NCI-H2107 (cell line): ENCODE results near the gene TIMP3.

Source experiments
- DNase-seq: peaks from one replicate; lab custom pipeline; 2025; lab: John Stamatoyannopoulos, UW

Gene TIMP3

DNA sequence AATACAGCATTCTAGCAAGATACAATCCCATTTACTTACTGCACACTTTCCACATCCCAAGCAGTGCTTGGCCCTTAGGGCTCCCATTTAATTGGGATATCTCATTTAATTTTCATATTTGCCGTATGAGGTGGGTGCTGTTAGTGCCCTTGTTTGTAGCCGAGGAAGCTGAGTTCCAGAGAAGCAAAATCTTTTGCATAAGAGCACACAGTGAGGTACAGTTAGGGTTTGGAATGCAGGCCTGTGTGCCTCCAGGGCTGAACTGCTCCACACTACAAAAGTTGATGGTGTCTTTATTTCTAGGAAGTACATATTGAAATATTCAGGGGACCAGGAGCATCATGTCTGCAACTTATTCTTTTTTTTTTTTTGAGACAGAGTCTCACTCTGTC lies 15.5 kb upstream of the TIMP3 start:
- no peak for DNase-seq

DNA sequence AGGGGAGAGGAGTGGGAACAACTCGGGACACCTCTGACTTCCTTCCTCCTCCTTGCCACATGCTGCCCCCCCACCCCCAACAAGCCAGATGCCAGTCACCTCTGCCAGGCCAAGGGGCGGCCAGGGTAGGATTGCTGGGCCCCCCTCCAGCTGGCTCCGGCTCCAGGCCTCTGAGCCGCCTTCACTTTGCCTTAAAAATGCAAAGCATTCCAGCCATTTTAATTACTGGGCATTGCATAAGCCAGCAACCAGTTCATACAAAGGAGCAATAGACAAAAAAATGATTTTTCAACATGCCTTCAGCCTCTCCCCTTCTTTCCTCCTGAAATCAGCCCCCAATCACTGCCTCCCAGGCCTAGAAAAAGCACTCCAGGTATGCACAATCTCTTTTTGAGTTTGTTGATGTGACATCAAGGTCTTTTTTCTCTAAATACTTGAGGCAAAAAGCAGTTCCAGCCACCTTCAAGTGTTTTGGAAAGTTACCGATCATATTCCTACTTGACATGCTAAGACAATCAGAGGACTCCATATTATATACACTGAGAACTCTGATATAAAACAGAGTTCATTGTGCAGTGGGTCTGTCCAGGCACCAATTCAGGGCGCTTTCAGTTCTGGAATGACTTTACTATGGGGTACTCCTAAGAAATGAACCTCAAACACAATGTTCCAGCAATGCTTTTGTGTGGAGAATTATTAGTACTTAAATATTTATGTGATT lies 12.4 kb upstream of the TIMP3 start:
- no peak for DNase-seq

DNA sequence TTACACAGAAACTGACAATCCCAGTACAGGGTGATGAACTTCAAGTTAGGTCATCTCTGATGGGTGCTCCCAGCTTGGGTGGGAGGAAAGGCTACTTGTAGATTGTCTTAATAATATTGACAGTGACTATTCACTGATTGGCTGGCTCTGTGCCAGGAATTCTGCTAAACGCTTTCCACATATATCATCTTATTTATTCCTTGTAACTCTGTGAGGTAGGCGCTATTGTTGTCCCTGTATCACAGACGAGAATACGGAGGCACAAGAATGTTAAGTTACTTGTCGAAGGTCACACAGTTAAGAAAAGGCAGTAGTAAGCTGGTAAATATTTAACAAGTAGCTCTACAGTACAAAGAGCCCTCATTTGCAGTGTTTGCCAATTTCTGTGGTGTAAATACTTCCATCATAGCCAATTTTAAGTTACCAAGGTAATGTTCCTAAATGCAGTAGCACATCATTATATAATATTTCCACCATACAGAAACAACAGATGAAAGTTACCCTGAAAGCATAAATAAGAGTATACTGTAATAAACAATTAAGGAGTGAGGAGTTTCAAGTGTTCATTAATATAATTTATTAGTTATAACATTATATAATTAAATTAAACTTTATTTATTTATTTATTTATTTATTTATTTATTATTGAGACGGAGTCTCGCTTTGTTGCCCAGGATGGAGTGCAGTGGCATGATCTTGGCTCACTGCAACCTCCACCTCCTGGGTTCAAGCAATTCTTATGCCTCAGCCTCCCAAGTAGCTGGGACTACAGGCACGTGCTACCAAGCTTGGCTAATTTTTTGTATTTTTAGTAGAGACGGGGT lies 11.5 kb upstream of the TIMP3 start:
- no peak for DNase-seq

DNA sequence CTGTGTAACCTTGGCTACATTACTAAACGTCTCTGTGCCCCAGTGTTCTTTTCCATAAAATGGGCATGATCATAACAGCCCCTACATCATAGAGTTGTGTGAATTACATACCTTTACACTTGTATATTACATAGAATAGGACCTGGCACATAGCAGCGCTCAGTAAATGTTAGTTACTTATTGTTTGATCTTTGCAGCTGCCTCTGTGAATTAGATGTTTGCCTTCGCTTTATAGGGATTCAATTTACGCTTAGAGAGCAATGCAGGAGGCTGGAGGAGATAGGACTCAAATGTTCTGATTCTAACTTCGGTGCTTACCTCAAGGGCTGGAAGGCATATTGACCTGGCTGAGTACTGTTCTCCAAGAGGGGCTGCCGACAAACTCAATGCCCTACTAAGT lies 10.4 kb upstream of the TIMP3 start:
- DNase-seq: no peak

DNA sequence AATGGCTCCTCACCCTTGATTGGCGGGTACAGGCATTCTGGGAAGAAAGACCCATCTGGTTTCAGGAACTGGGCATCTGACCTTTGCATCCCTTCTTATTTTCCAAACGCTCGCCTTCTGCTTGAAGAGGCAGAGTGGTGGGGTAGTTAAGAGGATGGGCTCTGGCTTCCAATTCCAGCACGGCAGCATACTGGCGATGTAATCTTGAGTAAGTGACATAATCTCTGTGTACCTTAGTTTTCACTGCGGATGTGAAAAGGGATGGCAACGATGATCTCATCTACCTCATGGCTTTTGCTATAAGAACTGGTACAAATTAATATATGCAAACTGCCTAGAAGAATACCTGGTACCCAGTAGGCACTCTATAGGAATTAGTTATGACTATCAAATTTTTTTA lies 10.0 kb upstream of the TIMP3 start:
- no peak for DNase-seq

DNA sequence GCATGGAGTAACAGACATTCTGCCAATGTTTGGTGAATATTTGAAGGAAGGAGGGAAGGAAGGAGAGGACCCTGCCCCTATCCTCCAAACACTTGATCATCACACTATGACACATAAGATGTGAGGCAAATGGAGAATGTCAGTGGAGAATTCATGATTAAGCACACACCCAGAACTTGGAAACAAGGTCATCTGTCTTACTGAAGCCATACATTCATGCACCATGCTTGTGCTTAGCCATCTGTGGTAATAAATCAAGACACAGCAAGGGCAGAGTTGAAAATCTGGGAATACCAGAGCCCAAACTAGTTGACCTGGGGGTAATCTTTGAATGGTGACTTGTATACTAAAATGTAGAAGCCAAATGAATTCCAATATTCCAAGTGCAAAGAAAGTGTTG lies 7.9 kb upstream of the TIMP3 start:
- DNase-seq: no peak

DNA sequence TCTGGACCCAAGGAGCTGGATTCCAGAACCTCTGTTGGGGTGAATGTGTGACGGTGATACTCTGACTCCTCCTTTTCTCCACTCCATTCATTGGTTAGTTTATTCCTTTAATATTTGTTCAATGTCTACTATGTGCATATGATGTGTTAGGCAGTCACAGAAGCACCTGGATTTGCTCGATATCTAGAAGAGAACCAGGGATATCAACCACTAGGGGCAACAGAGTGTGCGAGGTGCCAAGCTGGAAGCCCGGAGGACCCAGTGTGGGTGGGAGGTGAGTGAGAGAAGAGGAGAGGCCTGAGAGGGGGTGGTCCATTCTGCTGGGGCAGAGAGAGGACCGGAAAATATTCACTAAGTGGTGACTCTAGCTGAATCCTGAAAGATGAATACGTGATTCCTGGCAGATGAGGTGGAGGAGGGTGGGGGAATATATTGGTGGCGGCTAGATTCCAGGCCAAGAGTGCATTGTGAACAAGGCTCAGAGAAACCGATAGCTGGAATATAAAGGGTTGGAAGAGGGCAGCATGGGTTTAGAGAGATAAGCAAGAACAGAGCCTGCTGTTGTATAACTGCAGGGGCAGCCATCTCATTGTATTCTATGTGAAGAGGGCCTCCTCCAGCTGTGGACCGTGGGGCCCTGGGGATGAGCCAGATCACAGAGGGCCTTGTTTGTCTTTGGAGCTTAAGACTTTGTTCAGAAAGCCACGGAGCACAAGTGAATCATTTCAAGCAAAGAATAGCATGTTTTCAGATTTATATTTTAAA lies 6.9 kb upstream of the TIMP3 start:
- DNase-seq: no peak

DNA sequence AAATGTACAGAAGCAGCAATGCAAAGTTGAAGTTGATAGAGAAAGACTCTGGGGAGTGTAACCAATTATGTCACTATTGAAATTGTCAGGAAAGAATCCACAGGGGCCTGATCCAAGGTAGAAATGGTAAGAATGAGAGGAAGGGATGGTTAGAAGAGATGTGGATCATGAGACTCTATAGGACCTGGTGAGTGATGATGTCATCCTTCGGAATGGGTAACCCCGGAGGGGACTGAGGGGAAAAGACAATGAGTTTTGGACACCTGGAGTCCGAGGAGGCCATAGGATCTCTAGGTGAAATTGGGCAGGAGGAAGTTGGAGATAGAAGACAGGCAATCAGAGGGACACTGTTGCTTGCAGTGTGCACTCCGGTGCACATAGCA lies 6.3 kb upstream of the TIMP3 start:
- DNase-seq: no peak

DNA sequence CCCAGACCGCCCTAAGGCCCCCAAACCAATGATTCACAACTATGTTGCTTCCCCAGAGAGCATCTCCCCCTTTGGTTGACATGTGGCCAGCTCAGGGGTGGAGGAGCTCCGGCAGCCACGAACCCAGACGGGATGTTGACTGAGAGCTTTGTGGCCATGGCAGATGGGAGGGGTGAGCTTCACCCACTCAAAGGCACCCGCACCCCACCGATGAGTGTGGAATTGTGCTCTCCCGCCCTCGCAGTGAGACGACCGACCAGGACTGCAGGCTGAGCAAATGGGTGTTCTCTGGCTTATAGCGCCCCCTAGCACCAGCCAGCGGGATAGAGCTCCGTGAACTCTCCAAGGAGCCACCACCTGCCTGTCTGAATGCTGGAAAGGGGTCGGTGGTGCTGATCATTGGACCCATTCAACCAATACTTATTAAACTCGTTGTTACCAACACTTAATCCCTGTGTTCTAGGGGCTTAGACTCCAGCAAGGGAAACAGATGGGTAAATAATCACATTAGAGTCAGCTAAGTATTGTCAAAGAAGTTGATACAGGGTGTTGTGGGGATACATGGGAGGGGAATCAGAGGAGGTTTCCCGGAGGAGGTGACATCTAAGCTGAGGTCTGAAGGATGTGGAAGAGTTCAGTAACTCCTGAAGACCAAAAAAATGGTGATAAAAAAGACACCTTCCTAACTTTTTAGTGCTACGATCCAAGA lies 4.5 kb upstream of the TIMP3 start:
- no peak for DNase-seq

DNA sequence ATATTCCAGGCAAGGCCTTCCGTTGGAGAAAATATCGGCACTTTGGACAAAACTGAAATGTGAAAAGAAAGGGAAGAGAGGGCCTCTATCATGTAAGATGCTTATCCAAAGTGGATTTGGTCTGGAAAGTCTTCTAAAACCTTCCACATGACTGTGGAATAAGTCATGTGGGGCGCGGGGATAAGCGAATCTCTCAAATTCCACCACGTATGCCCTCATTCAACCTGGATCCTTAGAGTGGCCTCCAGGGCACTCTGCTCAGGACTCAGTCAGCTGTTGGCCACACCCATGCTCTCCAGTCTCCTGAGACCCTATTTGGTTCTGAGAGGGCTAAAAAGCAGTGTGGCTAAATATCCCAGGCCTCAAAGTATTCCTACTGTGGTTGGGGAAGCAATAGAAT lies 2.0 kb upstream of the TIMP3 start:
- no peak for DNase-seq

DNA sequence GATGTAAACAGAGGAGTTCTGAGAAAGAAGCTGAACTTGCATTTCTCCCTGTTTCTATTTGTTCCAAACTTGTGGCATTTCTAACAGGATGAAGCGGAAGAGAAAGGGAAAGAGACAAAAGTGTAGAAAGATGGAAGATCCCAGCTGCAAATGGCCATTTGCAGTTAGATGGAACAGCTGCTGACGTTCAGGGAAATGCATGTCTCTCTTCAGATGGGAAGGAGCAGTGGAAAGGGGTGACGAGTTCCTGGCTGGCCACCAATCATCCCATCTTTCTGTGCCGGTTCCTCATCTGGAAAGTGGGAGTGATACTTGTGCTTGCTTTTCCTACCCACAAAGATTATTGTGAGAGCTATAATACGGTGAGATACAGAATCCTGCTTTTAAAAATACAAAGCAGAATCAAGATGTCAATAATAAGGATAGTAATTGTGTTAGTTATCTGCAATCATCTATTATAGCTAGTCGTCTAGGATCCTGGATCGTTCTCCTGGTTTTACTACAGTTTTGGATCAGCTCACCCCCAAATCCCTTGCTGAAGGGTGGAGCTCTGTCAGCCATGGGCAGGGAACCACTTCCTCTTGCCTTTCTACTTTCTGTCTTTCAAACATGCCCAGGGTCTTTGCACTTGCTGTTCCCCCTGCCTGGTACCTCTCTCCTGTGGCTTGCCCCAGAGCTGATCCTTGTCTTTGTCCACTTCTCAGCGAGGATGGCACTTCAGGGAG lies 1.2 kb upstream of the TIMP3 start:
- no peak for DNase-seq

DNA sequence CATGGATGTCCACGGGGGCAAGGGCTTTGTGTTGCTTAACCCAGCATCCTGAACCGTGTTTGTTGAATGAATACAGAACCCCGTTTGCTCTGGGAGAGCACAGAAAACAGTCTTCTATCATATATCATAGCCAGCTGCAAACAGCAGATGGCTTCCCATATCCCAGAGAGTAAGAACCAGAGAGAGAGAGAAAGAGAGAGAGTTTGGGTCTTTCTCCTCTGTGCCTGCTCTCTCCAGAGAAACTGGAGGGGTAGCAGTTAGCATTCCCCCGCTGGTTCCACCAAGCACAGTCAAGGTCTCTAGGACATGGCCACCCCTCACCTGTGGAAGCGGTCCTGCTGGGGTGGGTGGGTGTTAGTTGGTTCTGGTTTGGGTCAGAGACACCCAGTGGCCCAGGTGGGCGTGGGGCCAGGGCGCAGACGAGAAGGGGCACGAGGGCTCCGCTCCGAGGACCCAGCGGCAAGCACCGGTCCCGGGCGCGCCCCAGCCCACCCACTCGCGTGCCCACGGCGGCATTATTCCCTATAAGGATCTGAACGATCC lies 440 bp upstream of the TIMP3 start:
- DNase-seq: no peak

DNA sequence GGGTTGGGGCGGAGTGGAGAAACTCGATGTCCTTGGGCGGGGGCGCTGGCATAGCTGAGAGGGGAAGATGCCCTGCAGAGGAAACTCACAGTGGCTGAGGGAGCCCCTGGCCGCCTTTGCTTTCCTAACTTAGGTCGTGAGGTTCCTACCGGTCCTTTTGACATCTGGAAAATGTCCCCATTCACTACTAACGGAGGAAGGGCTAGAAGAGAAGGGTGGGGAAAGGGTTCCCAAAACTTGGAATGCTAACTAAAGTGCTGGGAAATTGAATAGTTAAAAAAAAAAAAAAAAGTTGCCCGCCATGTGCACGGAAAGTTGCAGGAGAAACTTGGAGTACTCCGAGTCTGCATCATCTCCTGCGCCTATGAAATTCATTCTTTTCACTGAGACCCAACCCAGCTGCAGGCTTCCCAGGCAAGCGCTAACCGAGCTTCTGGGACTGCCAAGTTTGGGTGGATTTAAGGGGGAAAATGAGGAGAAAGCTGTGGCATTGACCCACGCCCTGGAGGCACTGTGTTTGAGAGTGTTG lies 796 bp downstream of the TIMP3 start:
- no peak for DNase-seq

DNA sequence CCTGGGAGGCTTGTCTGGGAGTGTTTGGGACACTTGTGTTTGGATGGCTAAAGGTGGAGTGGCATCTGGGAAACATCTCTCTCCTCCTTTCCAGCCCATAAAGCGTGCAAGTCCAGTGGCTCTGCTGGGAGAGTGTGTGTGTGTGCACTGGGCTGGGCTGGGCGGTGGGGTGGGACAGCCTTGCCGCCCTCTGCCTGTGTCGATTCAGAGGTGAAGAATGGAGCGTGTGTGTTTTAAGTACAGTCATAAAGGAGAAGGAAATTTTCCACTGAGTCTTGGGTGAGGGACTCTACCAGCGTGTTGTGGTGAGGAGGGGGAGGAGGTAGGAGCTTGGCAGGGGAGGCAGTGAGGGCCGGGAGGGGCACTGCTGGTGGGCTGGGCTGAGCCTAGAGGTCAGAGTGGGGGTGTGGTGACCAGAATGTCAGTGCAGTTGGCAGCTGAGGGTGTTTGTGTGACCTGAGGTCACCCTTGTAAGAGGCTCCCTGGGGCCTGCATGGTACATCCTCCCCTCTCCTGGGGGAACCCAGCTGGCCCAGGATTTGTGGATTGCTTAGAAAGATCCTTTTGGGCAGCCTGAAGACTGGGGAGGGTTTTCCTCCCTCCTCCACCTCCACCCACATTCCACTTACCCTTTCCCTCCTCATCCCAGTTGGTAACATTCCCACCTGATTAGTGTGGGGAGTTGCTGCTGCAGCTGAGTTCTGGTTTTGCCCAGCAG lies 1.7 kb downstream of the TIMP3 start:
- no peak for DNase-seq

DNA sequence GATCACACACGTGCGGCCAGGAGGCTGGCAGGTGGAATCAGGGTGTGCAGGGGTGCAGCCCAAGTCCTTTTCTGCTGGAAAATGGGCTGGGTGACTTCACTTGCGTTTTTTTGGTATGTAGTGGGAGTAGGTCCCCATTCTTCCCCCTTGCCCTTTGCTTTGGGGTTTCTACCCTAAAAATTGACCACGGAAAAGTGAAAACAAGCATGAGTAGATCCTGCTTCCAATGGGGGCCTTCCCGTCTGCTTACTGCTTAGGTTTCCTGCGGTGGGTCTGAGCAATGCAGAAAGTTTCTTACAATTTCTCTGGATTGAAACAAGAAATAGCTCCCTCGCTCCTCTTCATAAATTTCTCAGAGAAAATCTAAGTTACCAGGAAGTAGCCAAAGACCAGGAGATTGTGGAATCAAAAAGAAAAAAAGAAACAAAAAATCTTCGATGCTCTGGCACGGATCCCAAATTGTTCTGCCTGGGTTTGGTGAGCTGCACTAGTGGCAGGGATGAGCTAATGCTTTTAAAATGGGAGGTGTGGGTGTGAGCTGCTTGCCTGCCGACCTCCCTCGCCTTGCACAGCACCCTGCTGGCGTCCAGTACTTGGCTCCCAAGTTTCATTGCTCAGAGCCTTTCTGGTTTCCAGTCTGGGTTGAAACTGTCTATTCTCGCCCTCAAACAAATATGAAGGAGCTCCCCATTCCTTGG lies 2.4 kb downstream of the TIMP3 start:
- no peak for DNase-seq

DNA sequence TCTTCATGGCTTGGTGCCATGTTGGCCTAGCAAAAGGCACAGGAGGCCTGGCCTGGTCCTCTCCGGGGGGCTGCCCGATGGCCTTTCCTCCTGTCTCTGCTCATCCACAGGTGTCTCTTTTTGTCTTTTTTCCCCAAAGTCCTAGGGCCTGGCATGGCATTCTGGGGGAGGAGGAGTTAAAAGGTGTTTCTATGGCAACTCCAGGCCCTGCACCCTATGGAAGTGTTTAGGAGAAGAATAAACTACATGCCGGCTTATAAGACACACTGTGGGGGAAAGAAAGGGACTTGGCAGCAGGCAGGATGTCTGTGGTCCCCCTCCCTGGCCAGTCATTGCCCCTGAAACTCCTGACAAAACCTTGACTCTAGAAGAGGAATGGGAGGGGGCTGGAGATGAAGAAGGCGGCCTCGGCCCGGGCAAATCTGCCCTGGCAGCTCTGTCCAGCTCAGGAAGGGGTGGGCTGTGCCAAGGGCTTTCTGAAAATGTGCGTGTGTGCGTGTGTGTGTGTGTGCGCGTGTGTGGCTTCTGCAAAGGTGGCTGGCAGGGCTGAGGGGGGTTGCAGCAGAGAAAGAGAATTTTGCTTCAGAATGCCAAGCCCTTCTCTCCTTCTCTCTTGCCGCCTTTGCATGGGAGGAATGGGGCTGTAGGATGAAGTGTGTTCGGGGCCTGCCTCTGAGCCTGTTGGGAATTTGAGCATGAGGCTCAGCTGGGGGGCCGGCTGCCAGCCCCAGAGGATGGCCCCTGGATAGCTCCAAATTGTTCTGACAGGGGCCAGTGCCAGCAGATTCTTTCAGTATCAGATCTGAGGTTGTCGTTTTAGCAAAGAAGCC lies 3.2 kb downstream of the TIMP3 start:
- no peak for DNase-seq

DNA sequence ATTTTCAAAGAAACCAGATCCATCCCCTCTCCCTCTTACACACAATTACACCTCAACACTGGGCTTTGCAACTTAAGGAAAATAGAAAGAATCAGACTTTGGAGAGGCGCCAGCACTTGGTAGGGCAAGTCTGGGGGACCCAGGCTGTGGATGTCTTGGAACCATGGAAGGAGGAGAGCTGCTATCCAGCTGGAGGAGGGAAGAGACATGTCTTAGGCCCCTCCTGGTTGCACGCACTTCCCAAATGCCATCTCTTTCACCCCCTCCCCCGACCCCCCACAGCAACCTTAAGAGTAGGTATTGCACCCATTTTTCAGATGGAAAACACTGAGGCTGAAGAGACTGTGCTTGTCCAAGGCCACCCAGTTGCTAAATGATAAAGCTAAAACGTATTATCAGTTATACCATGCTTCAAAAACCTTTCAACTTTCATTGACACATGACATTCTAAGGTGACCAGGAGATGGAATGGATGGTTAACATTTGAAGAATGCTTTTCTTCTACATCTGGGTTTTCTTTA lies 3.9 kb downstream of the TIMP3 start:
- DNase-seq: no peak

DNA sequence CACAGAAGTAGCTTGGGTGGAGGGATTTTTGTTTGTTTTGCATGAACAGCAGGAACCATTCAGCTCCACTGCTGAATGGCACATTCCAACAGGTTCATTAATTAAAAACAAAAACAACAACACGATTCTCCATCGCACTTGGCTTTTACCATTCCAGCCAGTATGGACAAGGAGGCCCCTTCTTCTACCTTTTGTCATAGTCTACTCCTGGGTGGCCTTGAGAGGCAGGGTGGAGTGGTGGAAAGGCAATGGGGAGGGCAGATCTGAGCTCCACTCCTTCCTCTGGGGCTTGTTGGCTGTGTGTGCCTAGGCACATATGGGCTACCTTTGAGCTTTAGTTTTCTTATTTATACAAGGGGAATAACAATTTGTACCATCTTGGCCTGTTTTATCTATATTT lies 4.8 kb downstream of the TIMP3 start:
- DNase-seq: no peak

DNA sequence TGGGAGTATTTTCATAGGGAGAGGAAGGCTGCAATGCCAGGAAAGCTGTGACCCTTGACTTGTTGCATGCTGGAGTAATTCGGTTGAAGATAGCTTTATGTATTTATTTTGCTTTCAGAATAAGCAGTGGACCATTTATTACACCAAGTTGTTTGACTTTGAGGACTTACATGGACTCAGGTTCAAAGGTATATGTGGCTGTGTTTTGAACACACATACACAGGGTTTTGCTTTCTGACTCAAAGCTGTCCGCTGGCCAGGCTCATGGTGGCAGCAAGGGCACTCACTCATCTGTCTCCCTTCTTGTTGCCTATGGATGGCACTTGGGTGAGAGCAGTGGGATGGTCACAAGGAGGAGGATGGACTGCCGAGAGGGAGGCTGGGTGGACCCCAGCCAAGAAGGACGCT lies 6.5 kb downstream of the TIMP3 start:
- DNase-seq: no peak
